ENCODE measurements around the gene SH3PXD2A.

DNA sequence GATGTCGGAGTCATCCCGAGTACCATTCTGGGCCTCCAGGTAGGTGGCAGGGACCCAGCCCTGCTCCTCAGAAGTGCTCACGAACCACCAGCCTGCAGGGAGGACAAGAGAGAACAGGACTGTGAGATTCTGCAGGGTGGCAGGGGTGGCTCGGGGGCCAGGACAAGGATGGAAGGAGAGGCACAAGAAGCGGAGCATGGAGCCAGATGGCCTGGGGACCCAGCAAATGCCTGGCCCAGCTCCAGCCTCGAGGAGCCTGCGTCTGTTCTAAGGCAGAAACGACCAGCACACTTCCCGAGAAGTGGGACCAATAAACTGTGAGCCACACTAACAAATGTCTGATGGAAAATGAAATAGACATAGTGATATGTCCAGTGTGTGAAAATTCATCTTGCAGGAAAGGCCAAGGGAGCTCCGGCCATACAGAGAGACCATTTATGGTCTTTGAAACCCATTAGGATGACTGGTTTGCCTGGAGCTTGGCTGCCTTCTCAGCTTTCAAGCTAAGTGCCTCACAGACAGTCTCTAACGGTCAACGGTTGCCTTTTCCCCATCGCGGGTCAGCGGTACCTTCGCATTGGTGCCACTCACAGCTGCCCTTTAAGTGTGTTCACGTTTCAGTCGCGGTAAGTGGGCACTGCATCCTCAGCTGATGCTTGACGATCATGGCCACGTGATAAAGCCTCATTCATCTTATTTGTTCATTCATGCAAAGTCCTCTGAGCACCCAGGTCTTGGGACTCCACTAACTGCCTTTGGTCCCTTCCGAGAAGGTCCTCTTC is 228.1 kb downstream of the SH3PXD2A start:
- TF ChIP-seq, protein P1, sequence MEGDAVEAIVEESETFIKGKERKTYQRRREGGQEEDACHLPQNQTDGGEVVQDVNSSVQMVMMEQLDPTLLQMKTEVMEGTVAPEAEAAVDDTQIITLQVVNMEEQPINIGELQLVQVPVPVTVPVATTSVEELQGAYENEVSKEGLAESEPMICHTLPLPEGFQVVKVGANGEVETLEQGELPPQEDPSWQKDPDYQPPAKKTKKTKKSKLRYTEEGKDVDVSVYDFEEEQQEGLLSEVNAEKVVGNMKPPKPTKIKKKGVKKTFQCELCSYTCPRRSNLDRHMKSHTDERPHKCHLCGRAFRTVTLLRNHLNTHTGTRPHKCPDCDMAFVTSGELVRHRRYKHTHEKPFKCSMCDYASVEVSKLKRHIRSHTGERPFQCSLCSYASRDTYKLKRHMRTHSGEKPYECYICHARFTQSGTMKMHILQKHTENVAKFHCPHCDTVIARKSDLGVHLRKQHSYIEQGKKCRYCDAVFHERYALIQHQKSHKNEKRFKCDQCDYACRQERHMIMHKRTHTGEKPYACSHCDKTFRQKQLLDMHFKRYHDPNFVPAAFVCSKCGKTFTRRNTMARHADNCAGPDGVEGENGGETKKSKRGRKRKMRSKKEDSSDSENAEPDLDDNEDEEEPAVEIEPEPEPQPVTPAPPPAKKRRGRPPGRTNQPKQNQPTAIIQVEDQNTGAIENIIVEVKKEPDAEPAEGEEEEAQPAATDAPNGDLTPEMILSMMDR (conservative IDR thresholded peaks at IDR 0.05 in 1 of 2, IDR thresholded peaks at IDR 0.05 in 1 of 2; ENCODE audit: extremely low read depth in 1 of 2, insufficient read depth in 1 of 2, low read depth in 1 of 2, low read length in 2 of 2): no peak
- TF ChIP-seq EZH2 (IDR thresholded peaks at IDR 0.05; ENCODE audit: borderline replicate concordance, low read length): no peak

Data from mammary epithelial cell (primary cell).